GM23338 (cell line): ENCODE results near the gene PPP1R3F. TPM values are rescaled to one million over a fixed set of nuclear protein-coding genes. Genes with fewer than 3 reads are reported as not detected.

ENCODE experiments used
- ATAC-seq: fragments of 200-7000 bp; cut with Tn5 transposase; 3 replicates; pipeline ENCODE4 v1.9.1; 2020
- DNase-seq: peaks from one replicate; pipeline ENCODE4 v3.0.0-alpha.2; 2015; ENCODE audit warnings: low spot score
- H2AFZ ChIP-seq: fragments of 200-600 bp; sonication (generic); 2 replicates; pipeline ENCODE4 v1.8.0; 2016; ENCODE audit warnings: antibody characterized with exemption, mild to moderate bottlenecking, moderate library complexity
- H3F3A ChIP-seq: fragments of 200-600 bp; sonication (generic); replicated peaks from 2 replicates; pipeline ENCODE4 v1.8.0; 2017; ENCODE audit warnings: antibody characterized with exemption, mixed run types, low read depth
- H3K27ac ChIP-seq: fragments of 200-600 bp; sonication (generic); 2 replicates; pipeline ENCODE4 v1.6.1; 2016; ENCODE audit warnings: low read depth
- H3K27me3 ChIP-seq: fragments of 200-600 bp; sonication (generic); 2 replicates; pipeline ENCODE4 v1.8.0; 2016; ENCODE audit warnings: mild to moderate bottlenecking, mixed run types, moderate library complexity; ENCODE audit not compliant: insufficient read depth
- H3K36me3 ChIP-seq: fragments of 200-600 bp; sonication (generic); 2 replicates; pipeline ENCODE4 v1.8.0; 2016; ENCODE audit warnings: mild to moderate bottlenecking; ENCODE audit not compliant: insufficient read depth
- H3K4me1 ChIP-seq: fragments of 200-600 bp; sonication (generic); 2 replicates; pipeline ENCODE4 v1.8.0; 2016; ENCODE audit warnings: mild to moderate bottlenecking, moderate library complexity; ENCODE audit not compliant: insufficient read depth
- H3K4me2 ChIP-seq: fragments of 200-600 bp; sonication (generic); 2 replicates; pipeline ENCODE4 v1.7.1; 2017; ENCODE audit warnings: mixed run types
- H3K4me3 ChIP-seq: fragments of 200-600 bp; sonication (generic); 2 replicates; pipeline ENCODE4 v1.6.1; 2016; ENCODE audit warnings: mixed run types
- H3K79me2 ChIP-seq: fragments of 200-600 bp; sonication (generic); replicated peaks from 2 replicates; pipeline ENCODE4 v1.8.0; 2017; ENCODE audit warnings: mild to moderate bottlenecking; ENCODE audit not compliant: insufficient read depth
- H3K9me2 ChIP-seq: fragments of 200-600 bp; sonication (generic); 2 replicates; pipeline ENCODE4 v1.8.0; 2017; ENCODE audit not compliant: insufficient read depth
- H4K20me1 ChIP-seq: fragments of 200-600 bp; sonication (generic); replicated peaks from 2 replicates; pipeline ENCODE4 v1.8.0; 2017; ENCODE audit warnings: mild to moderate bottlenecking; ENCODE audit not compliant: insufficient read depth
- H3K27ac Mint-ChIP-seq: 2 replicates; pipeline ENCODE4 v1.8.0; 2020; ENCODE audit warnings: inconsistent platforms, mild to moderate bottlenecking, moderate library complexity, mixed read lengths
- H3K27me3 Mint-ChIP-seq: 3 replicates; pipeline ENCODE4 v1.8.0; 2022; ENCODE audit warnings: low read depth, mild to moderate bottlenecking, moderate library complexity, mixed read lengths, inconsistent platforms; ENCODE audit not compliant: insufficient read depth, poor library complexity
- H3K36me3 Mint-ChIP-seq: 3 replicates; pipeline ENCODE4 v1.8.0; 2021; ENCODE audit warnings: low read depth, mild to moderate bottlenecking, inconsistent platforms, moderate library complexity, mixed read lengths
- H3K4me1 Mint-ChIP-seq: 3 replicates; pipeline ENCODE4 v1.8.0; 2020; ENCODE audit warnings: mild to moderate bottlenecking, inconsistent platforms, mixed read lengths
- H3K4me3 Mint-ChIP-seq: 3 replicates; pipeline ENCODE4 v1.8.0; 2021; ENCODE audit warnings: moderate library complexity, mild to moderate bottlenecking, inconsistent platforms, mixed read lengths
- H3K9me3 Mint-ChIP-seq: 3 replicates; pipeline ENCODE4 v1.8.0; 2020; ENCODE audit warnings: moderate library complexity, mild to moderate bottlenecking, inconsistent platforms, mixed read lengths
- CTCF ChIP-seq, 2 experiments: fragments of 200-600 bp in 1 of 2; sonication (generic) in 1 of 2; conservative IDR thresholded peaks; 2 replicates each; pipeline versions ENCODE4 v1.5.1 to v1.6.1; 2016 to 2017; ENCODE audit warnings: antibody characterized with exemption in 2 of 2, low read depth in 2 of 2, mild to moderate bottlenecking in 2 of 2, moderate library complexity in 1 of 2
- EZH2phosphoT487 ChIP-seq: fragments of 200-600 bp; sonication (generic); IDR thresholded peaks from one replicate; pipeline ENCODE4 v1.8.1; 2018; ENCODE audit warnings: antibody characterized with exemption; ENCODE audit not compliant: unreplicated experiment
- JUNB ChIP-seq: IDR thresholded peaks from one replicate; pipeline ENCODE4 v1.6.1; 2016; ENCODE audit warnings: antibody characterized with exemption; ENCODE audit not compliant: unreplicated experiment
- NANOG ChIP-seq: IDR thresholded peaks from 2 replicates; pipeline ENCODE4 v1.6.1; 2016; ENCODE audit warnings: antibody characterized with exemption, borderline replicate concordance
- POLR2AphosphoS5 ChIP-seq: IDR thresholded peaks from 2 replicates; pipeline ENCODE4 v1.6.1; 2016; ENCODE audit warnings: antibody characterized with exemption, low read depth
- REST ChIP-seq: IDR thresholded peaks from one replicate; pipeline ENCODE4 v1.6.1; 2018; ENCODE audit warnings: antibody characterized with exemption; ENCODE audit not compliant: unreplicated experiment
- STAT1 ChIP-seq: IDR thresholded peaks from one replicate; pipeline ENCODE4 v1.6.1; 2016; ENCODE audit warnings: antibody characterized with exemption; ENCODE audit not compliant: unreplicated experiment
- ZNF114 ChIP-seq: fragments of 250-450 bp; sonication (Bioruptor Pico); IDR thresholded peaks from 2 replicates; pipeline ENCODE4 v1.5.0; 2020; ENCODE audit warnings: mild to moderate bottlenecking, moderate library complexity
- ZNF331 ChIP-seq: fragments of 250-450 bp; sonication (Bioruptor Pico); IDR thresholded peaks from 2 replicates; pipeline ENCODE4 v1.5.0; 2020; ENCODE audit warnings: low read depth, mild to moderate bottlenecking, moderate library complexity
- ZNF462 ChIP-seq: fragments of 250-450 bp; sonication (Bioruptor Pico); IDR thresholded peaks from 2 replicates; pipeline ENCODE4 v1.5.0; 2020; ENCODE audit warnings: mild to moderate bottlenecking, moderate library complexity
- polyA plus RNA-seq: library from polyadenylated mRNA; unstranded; fragments of >200 nt; fragmentation: Nextera tagmentation; extraction: Ambion mirVana; gene quantifications from 2 replicates; pipeline ENCODE4 v1.2.1, GENCODE V29; 2016
- total RNA-seq: library from RNA; depleted of rRNA; stranded (reverse); fragments of >200 nt; shearing (Covaris generic); gene quantifications from 2 replicates; pipeline ENCODE4 v1.2.3, GENCODE V29; 2014

The PPP1R3F gene
- total and polyA plus RNA-seq, 2 experiments from 2014 or later: 3.1 to 11.3 TPM

GRCh38 chrX:49284212-49284611, 14.6 kb downstream of the PPP1R3F start:
- H4K20me1 ChIP-seq: no peaks in the 10 kb centered on the region
- no peak overlapping the region for H2AFZ ChIP-seq
- H3K4me2 ChIP-seq: no peak overlapping the region
- H3K4me3 ChIP-seq: no peak overlapping the region
- H3K4me1 ChIP-seq: no peaks in the 10 kb centered on the region
- no peaks in the 10 kb centered on the region for H3K79me2 ChIP-seq
- no peaks in the 10 kb centered on the region for H3K27me3 ChIP-seq
- TF ChIP-seq EZH2phosphoT487: no peak
- TF ChIP-seq POLR2AphosphoS5: no peak
- TF ChIP-seq JUNB: no peak
- ATAC-seq (no peak), DNase-seq (no peak)
- H3K27ac ChIP-seq: no peak overlapping the region
- H3K9me3 Mint-ChIP-seq: no peaks in the 10 kb centered on the region
- H3K4me1 Mint-ChIP-seq: peaks cover 9% of the 10 kb centered on the region; the same call in 2 of the 3 replicates
- no peaks in the 10 kb centered on the region for H3K36me3 ChIP-seq
- no peaks in the 10 kb centered on the region for H3K9me2 ChIP-seq
- peaks cover 3% of the 10 kb centered on the region; the same call in 2 of the 3 replicates for H3K36me3 Mint-ChIP-seq
- H3K27me3 Mint-ChIP-seq: peaks cover 3% of the 10 kb centered on the region
- no peak overlapping the region for H3K27ac Mint-ChIP-seq
- H3K4me3 Mint-ChIP-seq: no peak overlapping the region
- H3F3A ChIP-seq: no peaks in the 10 kb centered on the region

- Histone ChIP-seq H3K4me3 (no peak overlapping the region), H3K4me1 (no peaks in the 10 kb centered on the region), H3K27ac (no peak overlapping the region), H3K79me2 (no peaks in the 10 kb centered on the region), H2AFZ (no peak overlapping the region), H3K4me2 (no peak overlapping the region), H3K9me2 (no peaks in the 10 kb centered on the region), H3K27me3 (no peaks in the 10 kb centered on the region), H3K36me3 (no peaks in the 10 kb centered on the region), H4K20me1 (no peaks in the 10 kb centered on the region), H3F3A (no peaks in the 10 kb centered on the region)
- Mint-ChIP-seq H3K27ac (no peak overlapping the region), H3K36me3 (peaks cover 3% of the 10 kb centered on the region; the same call in 2 of the 3 replicates), H3K4me3 (no peak overlapping the region), H3K9me3 (no peaks in the 10 kb centered on the region), H3K27me3 (no peaks in the 10 kb centered on the region), H3K4me1 (peaks cover 9% of the 10 kb centered on the region; the same call in 2 of the 3 replicates)
- no peak for DNase-seq
- ATAC-seq: no peak
- TF ChIP-seq NANOG: no peak
- no peak for TF ChIP-seq EZH2phosphoT487
- no peak for TF ChIP-seq POLR2AphosphoS5
- no peak for TF ChIP-seq STAT1
- TF ChIP-seq ZNF114 (CRISPR knock-in tag): no peak
- no peak for TF ChIP-seq ZNF331 (CRISPR knock-in tag)
- no peak for TF ChIP-seq JUNB
- no peak for TF ChIP-seq CTCF (conservative IDR thresholded peaks at IDR 0.05; ENCODE audit: low read depth in 2 of 2)
- no peak for TF ChIP-seq ZNF462
- no peak for TF ChIP-seq REST
Measured at GRCh38 chrX:49286136-49286535, 16.5 kb downstream of the PPP1R3F start.
